GM19099 (cell line): Measurements from ENCODE around the gene BSCL2.
A peak's percentile ranks its signal among the peaks of the same experiment; 100 is the strongest.

Source experiments
- POLR2A ChIP-seq: IDR thresholded peaks from 3 replicates; pipeline ENCODE4 v1.6.1; 2011; ENCODE audit warnings: low read depth; ENCODE audit not compliant: insufficient read length; ENCODE audit errors: extremely low read depth

The BSCL2 gene

GRCh38 chr11:62707277-62707861 is at the start of gene BSCL2, which contains the start of gene GNG3:
BSCL2 (minus strand) TSS chr11:62707424; CDS start chr11:62707195, 229 bp downstream.
GNG3 (plus strand) TSS chr11:62707676; CDS start chr11:62708296, 620 bp downstream.
- no peak for TF ChIP-seq POLR2A

GRCh38 chr11:62755086-62755615 is 47.9 kb upstream of the BSCL2 start:
- no peak for TF ChIP-seq POLR2A

GRCh38 chr11:62753736-62754603 is 46.7 kb upstream of the BSCL2 start, which contains the start of gene ZBTB3:
ZBTB3 (minus strand) TSS chr11:62754160; CDS start chr11:62753664, 496 bp downstream.
- peak; percentile 87 for TF ChIP-seq POLR2A

- no peak for TF ChIP-seq POLR2A
Observed at GRCh38 chr11:62752994-62753735, 45.9 kb upstream of the BSCL2 start.

- no peak for TF ChIP-seq POLR2A
Observed at GRCh38 chr11:62752177-62752785, 45.1 kb upstream of the BSCL2 start.

GRCh38 chr11:62747475-62748160 is 40.4 kb upstream of the BSCL2 start:
- no peak for TF ChIP-seq POLR2A

GRCh38 chr11:62737196-62737595 is 30.0 kb upstream of the BSCL2 start:
- TF ChIP-seq POLR2A = no peak

GRCh38 chr11:62732830-62733229 is 25.6 kb upstream of the BSCL2 start:
- no peak for TF ChIP-seq POLR2A

GRCh38 chr11:62728171-62728988 is 21.2 kb upstream of the BSCL2 start, which contains the start of gene TTC9C:
TTC9C (plus strand) TSS chr11:62728486; CDS start chr11:62728849, 363 bp downstream.
- TF ChIP-seq POLR2A = peak; percentile 76

- no peak for TF ChIP-seq POLR2A
Observed at GRCh38 chr11:62727872-62728170, 20.6 kb upstream of the BSCL2 start.

- peak; percentile 98 for TF ChIP-seq POLR2A
Observed at GRCh38 chr11:62727165-62727871, 20.1 kb upstream of the BSCL2 start, which contains the start of gene HNRNPUL2. HNRNPUL2 (minus strand) TSS chr11:62727457; CDS start chr11:62727156, 301 bp downstream.

GRCh38 chr11:62726915-62727164 is 19.6 kb upstream of the BSCL2 start:
- no peak for TF ChIP-seq POLR2A
